GM18505 (cell line): ENCODE measurements around the gene ROS1.

Experiments used
- ATAC-seq: cut with Tn5 transposase; IDR thresholded peaks from one replicate; pipeline ENCODE4 v1.9.1; 2021; ENCODE audit not compliant: unreplicated experiment
- POLR2A ChIP-seq: IDR thresholded peaks from 4 replicates; pipeline ENCODE4 v1.6.1; 2011; ENCODE audit warnings: borderline replicate concordance; ENCODE audit not compliant: insufficient read depth, insufficient read length; ENCODE audit errors: extremely low read depth

ROS1 gene

DNA sequence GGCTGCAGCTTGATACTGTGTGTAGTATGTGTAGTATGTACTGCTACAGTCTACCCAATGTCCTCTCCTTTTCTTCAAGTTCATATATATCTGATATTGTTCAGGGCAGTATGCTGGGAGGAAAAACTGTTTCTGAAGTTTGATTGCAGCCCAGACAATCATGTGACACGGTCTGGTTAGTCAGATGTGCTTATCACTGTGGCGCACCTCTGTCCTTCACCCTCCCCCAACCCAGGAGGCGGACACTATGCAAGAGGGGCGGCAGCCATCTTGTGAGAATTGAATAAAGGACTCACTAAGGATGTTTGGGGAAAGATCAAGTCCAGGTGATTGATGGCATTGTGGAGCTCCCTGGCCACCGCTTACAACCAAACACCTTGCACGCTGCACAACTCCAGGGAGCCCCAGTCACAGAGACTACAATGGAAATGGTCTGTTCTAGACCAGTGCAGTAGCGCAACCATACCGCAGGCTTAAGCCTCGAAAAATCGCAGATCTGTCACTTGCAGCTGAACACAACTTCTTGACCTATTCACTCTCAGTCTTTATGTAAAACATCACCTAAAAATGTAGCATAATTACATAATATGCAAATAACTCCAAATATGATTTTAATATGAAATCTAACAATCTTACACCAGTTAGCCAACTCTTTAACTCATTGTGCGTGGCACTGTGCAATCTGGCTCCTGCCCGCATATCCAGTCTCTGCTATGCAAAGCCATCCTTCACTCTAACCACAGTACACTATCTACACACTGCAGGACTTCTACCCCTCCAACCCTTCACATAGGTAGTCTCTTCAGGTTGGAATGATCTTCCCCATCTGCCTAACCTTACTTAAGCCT lies 81.1 kb downstream of the ROS1 start:
- no peak for TF ChIP-seq POLR2A
- ATAC-seq = no peak

DNA sequence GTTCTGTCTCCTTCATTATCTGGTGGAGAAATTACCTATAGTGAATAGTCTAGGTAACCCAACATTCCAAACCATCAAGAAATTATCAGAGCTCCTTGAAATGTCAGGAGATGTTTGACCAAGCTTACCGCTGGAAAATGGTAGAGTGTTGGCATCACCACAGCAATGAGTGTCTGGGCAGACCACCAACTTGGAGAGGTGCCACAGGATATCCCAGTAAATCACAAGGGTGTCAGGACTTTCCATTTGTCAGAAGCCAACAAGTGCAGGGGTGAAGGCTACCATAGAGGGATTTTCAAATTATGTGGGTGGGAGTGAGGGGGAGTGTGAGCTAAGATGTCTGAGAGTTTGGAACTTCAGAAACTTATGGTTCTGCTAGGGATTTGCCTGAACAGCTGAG lies 87.2 kb downstream of the ROS1 start:
- TF ChIP-seq POLR2A = no peak

DNA sequence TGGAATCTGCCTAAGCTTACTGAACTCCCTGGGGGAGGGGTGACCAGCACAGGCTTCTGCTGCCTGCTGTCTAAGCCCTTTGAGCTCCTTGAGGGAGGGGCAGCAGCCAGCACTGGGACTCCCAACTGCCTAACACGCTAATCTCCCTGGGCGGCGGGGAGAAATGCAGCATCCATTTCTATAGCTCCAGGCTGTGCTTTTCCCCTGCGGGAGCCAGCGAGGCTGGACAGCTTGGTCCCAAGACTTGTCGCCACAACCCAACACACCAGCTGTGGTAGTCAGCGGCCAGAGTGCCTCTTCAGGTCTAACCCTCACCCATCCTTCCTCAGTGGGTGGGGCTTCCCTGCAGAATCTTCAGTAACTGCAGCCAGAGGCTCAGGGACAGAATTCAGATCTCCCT lies 95.8 kb downstream of the ROS1 start:
- ATAC-seq = no peak
- no peak for TF ChIP-seq POLR2A

More for the DNA sequence above, 87.2 kb downstream of the ROS1 start:
- ATAC-seq = no peak

DNA sequence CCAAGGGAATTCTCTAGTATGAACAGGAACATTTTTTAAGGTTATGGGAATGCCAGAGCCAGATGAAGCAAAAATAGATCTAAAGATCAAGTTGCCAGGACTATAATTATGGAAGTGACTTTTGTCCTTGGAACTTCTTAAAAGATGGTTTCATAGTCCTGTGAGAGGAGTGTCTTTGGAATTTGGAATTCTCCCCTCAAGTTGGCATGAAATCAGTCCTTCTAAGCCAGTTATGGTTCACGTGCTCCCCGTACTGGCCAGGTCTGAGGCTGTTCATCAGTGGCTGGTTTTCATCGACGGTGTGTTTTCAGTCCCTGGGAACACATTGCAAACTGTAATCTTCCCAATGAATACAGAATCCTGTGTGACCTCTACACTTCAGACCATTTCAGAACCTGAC lies 97.2 kb downstream of the ROS1 start:
- TF ChIP-seq POLR2A = no peak
- no peak for ATAC-seq

DNA sequence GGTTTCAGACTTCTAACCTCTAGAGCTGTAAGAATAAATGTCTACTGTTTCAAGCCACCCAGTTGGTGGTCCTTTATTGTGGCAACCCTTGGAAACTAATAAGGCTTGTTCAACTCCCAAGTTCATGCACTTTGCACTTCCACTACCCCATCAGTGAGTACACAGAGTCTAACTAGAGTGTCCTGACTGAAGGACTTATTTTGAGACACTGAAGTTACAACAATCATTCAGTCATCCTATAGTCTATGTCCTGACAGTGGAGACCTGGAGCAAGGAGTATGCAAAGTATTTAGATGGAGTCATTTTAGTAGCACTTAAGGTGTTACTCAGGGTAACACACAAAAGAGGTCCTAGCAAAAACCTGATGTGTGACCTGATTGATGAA lies 97.7 kb downstream of the ROS1 start:
- TF ChIP-seq POLR2A = no peak
- ATAC-seq = no peak

DNA sequence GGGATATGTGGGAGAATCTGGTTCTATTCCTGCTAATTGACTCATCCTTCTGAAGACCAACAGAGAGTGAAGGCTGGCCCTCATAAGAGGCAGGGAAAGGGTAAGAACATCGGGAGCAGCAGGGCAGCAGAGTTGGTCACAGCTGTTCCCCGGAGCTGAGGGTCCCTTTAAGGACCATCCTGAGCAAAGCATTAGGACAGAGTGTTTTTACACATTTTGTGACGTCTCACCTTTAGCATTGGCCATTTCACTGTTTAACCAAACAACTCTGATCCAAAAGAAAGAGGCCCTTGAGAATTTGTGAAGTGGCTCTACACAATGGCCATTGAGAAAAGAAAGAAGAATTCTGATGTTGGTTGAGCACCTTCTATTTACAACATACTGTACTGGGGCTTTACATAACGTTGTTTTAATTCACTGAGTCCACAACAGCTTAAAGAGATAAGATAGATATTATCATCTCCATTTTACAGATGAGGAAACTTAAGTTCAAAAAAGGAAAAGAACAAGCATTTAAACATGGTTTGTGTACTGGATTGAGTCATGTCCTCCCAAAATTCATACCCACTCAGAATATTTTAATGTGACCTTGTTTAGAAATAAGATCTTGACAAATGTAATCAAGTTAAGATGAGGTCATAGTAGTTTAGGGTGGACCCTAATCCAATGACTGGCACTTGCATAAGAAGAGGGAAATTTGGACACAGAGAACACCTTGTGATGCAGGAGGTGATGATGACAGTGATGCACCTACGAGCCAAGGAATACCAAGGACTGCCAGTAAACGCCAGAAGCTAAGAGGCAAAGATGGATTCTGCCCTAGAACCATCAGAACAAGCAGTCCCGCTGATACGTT lies 98.4 kb downstream of the ROS1 start:
- TF ChIP-seq POLR2A = no peak
- ATAC-seq = no peak

DNA sequence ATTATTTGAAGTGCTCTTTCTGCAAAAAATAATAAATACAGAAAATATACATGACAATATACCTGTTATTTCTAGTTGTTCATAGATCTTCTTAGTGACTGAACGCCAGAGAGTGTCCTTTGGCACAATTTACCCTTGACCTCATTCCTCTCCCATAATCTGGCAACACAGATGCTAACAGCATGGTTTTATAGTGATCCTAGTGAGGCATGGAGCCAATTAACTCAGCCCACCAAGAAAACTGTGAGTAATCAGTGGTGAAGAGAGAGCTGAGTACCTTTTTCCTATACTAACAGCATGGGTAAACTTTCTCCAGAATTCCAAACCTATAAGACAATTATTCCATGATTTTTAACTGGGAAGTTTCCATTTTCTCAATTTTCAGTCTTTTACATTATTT lies 99.3 kb downstream of the ROS1 start:
- no peak for ATAC-seq
- TF ChIP-seq POLR2A = no peak

DNA sequence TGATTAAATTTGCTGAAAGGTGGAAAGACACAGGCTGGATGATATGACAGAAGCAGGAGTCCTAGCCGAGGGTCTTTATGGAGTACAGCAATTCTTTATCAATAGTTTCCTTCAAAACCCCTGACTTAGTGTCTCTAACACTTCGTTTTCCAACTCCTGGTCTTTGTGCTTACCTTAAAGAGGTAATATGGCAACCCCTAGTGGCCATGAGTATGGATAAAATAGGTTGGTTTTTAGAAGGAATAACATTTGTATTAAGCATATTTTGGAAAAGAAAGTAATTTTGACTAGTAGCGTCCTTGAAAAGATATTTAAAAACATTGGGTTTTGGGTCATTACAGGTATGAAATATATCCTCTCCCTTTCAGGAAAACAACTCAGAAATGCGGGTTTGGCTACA lies 108.5 kb downstream of the ROS1 start:
- no peak for TF ChIP-seq POLR2A
- peak; percentile 52 for ATAC-seq

DNA sequence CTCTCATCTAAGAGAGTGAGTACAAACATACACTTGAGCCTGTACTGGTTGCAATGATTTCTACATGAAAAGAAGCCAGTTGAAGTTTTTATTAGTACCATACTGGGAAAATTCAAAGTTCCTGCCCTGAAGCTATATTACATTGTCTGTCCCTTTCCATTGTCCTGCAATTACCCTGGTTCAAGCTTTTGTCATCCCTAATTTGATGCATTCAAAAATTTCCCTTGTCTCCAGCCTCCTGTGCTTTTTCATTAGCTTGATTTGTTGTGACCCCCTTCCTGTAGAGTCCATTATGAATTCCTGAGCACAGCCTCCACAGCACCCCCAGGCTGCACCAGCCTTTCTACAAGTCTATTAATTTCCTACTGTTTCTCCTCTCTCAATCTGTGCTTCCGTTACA lies 114.0 kb downstream of the ROS1 start:
- no peak for TF ChIP-seq POLR2A
- ATAC-seq = no peak

DNA sequence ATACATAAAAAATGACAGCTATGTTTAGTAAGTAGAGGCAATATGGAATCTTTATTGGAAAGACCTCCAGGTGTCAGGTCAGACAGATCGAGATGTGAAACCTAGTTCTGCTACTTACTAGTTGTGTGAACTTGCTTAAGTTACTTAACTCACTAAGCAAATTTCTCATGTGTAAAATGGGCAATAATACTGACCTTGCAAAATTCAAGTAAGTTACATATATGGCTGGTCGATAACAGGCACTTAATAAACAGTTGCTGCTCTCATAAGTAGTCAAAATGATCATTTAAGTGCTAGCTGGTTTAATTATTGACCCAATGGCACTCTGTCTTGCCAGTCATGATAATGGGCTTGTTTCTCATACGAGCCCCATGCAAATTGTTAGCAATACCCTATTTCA lies 114.4 kb downstream of the ROS1 start:
- no peak for TF ChIP-seq POLR2A
- no peak for ATAC-seq

DNA sequence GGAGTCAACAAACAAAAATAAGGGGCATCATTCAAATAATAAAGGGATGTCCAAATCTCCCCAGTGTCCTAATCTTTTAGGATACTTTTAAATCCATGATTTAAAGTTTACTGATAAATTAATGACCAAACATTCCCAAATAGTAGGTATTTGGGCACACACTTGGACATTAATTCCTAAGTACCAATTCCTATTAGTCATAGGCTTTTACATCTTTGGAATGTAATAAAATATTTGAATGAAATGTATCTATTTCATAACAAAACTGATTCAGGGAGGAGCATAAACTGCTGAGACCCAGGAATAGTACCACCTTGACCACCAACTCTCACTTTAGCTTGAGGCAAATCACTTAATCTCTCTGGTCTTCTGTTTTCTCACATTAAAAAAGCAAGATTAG lies 116.1 kb downstream of the ROS1 start:
- ATAC-seq = no peak
- TF ChIP-seq POLR2A = no peak

DNA sequence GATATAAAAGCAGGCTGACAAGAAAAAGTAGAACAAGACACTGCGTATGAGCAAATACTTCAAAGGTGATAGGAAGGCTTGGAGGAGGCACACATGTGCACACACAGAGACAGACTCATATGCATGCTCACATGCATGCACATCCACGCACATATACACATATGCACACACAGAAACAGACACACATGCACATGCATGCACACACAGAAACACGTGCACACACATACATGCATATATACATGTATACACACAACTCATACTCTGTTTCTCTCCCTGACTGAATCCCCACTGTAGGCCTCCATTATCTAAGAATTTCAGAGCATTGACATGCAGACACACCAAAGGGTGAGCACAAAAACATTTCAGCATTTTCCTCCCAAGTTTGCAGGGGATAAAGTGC lies 116.7 kb downstream of the ROS1 start:
- ATAC-seq = no peak
- no peak for TF ChIP-seq POLR2A

DNA sequence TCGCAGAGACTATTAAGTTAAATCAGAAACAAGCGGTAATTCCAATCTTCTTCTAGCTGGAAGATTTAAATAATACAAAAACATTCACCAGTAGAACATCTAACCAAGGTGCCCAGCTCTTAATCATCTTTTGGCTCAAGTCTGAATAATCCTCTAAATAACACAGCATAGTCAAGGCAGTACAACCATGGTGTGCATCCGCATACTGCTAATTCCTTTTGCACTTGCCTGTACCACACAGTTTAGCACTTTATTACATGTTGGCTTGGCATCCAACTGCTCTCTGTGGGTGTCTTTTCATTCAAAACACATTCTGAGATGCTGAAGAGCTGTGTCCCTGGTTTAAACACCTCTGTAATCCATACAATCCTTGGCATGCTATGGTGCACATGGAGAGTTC lies 118.1 kb downstream of the ROS1 start:
- no peak for TF ChIP-seq POLR2A
- ATAC-seq = no peak
